Measurements from ENCODE around the gene KRTAP4-7.
"Not testable (repeated sequence)": the region's sequence is repeated elsewhere in the genome, so short reads cannot be mapped to it uniquely, and the experiment has no call there.

KRTAP4-7 gene

DNA sequence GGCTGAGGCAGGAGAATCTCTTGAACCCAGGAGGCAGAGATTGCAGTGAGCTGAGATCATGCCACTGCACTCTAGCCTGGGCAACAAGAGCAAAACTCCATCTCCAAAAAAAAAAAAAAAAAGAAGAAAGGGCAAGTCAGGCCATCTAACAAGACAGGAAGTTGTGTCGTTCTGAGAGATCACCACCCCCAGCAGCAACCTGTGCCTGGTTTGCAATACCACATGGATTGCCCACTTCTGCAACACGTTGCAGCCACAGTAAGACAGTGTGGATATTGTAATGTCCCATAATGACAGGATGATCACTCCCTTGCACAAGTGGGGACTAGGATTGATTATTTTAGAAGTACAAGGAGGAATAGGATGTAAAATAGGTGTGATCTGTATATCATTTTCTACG, 14.9 kb upstream of the KRTAP4-7 start:
- Histone ChIP-seq H3K4me3 (ENCODE audit: low read length) (no peak overlapping the region), H3K4me1 (ENCODE audit: insufficient read depth, low read length) (no peaks in the 10 kb centered on the region), H3K9me3 (ENCODE audit: insufficient read depth, low read depth, low read length) (no peaks in the 10 kb centered on the region), H3K27me3 (ENCODE audit: insufficient read depth, low read length) (no peaks in the 10 kb centered on the region), H3K9ac (ENCODE audit: low read depth, low read length) (no peak overlapping the region), H3K36me3 (ENCODE audit: insufficient read depth, low read depth, low read length) (no peaks in the 10 kb centered on the region), H3K27ac (ENCODE audit: low read length) (no peak overlapping the region)

DNA sequence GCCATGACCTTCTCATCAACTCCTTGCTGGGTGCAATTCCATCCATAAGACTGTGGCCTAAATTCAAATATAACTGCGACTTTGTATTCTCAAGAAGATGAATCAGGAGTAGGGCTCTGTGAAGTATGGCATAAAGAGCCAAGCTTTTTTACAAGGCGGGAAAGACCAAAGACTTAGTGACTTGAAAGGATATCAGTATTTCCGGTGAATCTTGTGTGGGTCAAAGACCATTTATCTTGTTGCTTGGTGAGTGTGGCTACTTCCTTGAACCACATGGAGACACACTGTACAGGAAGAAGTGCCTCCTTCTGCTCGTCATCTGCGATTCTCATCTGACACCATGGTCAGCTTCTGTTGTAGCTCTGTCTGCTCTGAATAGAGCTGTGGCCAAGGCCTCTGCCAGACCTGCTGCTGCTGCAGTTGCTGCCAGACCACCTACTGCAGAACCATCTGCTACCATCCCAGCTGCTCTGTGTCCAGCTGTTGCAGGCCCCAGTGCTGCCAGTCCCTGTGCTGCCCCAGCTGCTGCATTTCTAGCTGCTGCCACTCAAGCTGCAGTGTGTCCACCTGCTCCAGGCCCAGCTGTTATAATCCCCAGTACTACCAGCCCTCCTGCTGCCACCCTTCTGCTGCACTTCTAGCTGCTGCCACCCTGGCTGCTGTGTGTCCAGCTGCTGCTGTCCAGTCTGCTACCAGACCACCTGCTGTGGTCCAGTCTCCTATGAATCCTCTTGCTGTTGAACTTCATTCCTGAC, 12.2 kb upstream of the KRTAP4-7 start:
- Histone ChIP-seq H3K27ac (ENCODE audit: low read length) (no peak overlapping the region), H3K27me3 (ENCODE audit: insufficient read depth, low read length) (no peaks in the 10 kb centered on the region), H3K9me3 (ENCODE audit: insufficient read depth, low read depth, low read length) (no peaks in the 10 kb centered on the region), H3K9ac (ENCODE audit: low read depth, low read length) (no peak overlapping the region), H3K4me3 (ENCODE audit: low read length) (no peak overlapping the region), H3K4me1 (ENCODE audit: insufficient read depth, low read length) (no peaks in the 10 kb centered on the region), H3K36me3 (ENCODE audit: insufficient read depth, low read depth, low read length) (no peaks in the 10 kb centered on the region)

DNA sequence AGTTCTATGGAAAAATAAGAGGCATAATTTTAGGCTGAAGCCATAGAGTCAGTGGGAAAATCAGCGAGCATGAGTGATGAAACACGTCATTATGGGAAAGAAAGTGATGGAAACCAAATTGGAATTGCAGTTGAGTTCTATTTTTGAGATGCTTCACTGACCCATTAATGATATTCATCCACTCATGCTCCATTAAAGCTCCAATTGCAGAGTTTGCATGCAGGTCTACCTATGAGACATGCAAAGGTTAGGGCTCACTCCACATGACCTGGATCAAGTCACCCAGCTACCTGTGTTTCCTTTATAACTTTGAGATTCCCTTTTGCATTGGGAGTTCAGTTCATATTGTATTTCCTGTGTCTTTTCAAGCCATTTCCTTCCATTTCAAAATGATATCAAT, 10.3 kb upstream of the KRTAP4-7 start:
- Histone ChIP-seq H3K27ac (ENCODE audit: low read length) (no peak overlapping the region), H3K9ac (ENCODE audit: low read depth, low read length) (no peak overlapping the region), H3K4me3 (ENCODE audit: low read length) (no peak overlapping the region), H3K36me3 (ENCODE audit: insufficient read depth, low read depth, low read length) (no peaks in the 10 kb centered on the region), H3K27me3 (ENCODE audit: insufficient read depth, low read length) (no peaks in the 10 kb centered on the region), H3K9me3 (ENCODE audit: insufficient read depth, low read depth, low read length) (no peaks in the 10 kb centered on the region), H3K4me1 (ENCODE audit: insufficient read depth, low read length) (no peaks in the 10 kb centered on the region)

DNA sequence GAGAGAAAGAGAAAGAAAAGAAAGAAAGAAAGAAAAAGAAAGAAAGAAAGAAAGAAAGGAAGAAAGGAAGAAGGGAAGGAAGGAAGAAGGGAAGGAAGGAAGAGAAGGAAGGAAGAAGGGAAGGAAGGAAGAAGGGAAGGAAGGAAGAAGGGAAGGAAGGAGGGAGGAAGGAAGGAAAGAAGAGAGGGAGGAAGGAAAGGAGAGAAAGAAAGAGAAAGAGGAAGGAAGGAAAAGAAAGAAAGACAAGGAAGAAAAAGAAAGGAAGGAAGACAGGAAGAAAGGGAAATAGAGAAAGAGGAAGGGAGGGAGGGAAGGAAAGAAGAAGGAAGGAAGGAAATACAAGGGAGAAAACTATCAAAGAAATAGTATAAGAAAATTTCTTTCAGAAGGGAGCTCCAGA, 7.2 kb upstream of the KRTAP4-7 start:
- Histone ChIP-seq H3K4me3 (ENCODE audit: low read length) (no peak overlapping the region), H3K4me1 (ENCODE audit: insufficient read depth, low read length) (no peaks in the 10 kb centered on the region), H3K27ac (ENCODE audit: low read length) (no peak overlapping the region), H3K9ac (ENCODE audit: low read depth, low read length) (no peak overlapping the region), H3K27me3 (ENCODE audit: insufficient read depth, low read length) (no peaks in the 10 kb centered on the region), H3K36me3 (ENCODE audit: insufficient read depth, low read depth, low read length) (no peaks in the 10 kb centered on the region), H3K9me3 (ENCODE audit: insufficient read depth, low read depth, low read length) (no peaks in the 10 kb centered on the region)

DNA sequence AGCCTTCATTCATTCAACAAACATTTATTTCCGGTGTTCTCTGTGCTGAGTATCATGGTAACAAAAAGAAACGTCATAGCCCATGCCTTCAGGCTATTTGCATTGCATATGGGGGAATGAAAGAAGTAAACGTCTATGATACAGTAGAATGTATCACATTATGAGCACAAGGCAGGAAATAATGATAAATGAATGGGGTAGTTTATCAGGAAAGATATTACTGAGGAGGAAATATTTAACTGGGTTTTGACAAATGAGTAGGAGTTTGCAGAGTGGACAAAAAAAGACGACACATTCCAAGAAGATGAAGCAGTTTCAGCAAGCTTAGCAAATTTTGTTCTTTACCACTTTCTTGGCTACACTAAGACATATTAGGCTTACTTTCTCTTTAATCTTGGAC, 1.3 kb upstream of the KRTAP4-7 start:
- Histone ChIP-seq H3K9me3 (ENCODE audit: insufficient read depth, low read depth, low read length) (no peaks in the 10 kb centered on the region), H3K4me3 (ENCODE audit: low read length) (no peak overlapping the region), H3K9ac (ENCODE audit: low read depth, low read length) (no peak overlapping the region), H3K36me3 (ENCODE audit: insufficient read depth, low read depth, low read length) (no peaks in the 10 kb centered on the region), H3K27ac (ENCODE audit: low read length) (no peak overlapping the region), H3K4me1 (ENCODE audit: insufficient read depth, low read length) (no peaks in the 10 kb centered on the region; the same call in 1 of the 2 replicates), H3K27me3 (ENCODE audit: insufficient read depth, low read length) (no peaks in the 10 kb centered on the region)

DNA sequence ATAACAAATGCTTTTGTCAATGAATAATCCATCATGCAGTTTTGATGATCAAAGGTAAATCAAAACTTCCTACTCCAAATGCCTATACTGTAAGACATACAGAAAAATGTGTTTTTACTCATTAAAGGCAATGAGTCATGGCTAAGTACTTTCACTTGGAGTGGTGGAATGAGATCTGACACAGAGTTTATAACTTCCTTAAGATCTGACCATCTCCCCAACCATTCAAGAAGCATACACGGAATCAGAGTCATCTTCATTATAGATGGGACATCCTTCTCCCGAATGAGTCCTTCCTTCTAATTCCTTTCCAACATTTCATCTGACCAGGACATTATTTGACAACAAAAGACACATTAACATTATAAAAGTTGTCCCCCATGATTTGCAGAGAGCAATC, 523 bp upstream of the KRTAP4-7 start:
- H3K4me1 ChIP-seq (ENCODE audit: insufficient read depth, low read length); H3K4me3 ChIP-seq (ENCODE audit: low read length); H3K9ac ChIP-seq (ENCODE audit: low read depth, low read length); H3K36me3 ChIP-seq (ENCODE audit: insufficient read depth, low read depth, low read length); H3K9me3 ChIP-seq (ENCODE audit: insufficient read depth, low read depth, low read length); H3K27me3 ChIP-seq (ENCODE audit: insufficient read depth, low read length); H3K27ac ChIP-seq (ENCODE audit: low read length): not testable (repeated sequence)

DNA sequence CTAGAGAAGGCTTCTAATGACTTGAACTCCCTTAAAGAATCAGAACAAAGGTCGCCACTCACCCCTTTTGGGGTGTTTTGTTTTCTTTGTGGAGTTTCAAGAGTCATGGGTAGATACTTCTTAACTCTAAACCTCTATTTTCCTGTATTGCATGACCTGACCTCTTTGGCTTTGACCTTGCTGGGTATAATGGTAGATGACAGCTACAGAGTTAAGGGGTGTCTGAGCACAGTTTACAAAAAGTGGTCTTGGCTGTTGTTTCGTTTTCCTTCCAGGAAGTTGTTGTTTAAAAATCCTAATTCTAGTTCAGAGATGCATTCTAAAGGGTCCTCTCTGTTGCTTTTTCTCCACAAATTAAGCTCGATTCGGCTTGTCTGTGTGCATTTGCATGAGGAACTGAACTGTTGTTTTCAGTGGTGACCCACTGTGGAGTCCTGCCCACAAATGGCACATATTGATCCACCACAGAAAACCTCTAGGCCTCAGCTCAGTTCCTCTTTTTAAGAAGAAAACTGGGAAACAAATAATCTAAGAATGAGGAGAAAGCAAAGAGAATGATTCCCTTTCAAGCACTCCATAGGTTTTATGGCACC, 4.9 kb downstream of the KRTAP4-7 start:
- not testable (repeated sequence) for H3K36me3 ChIP-seq (ENCODE audit: insufficient read depth, low read depth, low read length); H3K4me3 ChIP-seq (ENCODE audit: low read length); H3K27me3 ChIP-seq (ENCODE audit: insufficient read depth, low read length); H3K4me1 ChIP-seq (ENCODE audit: insufficient read depth, low read length); H3K27ac ChIP-seq (ENCODE audit: low read length); H3K9ac ChIP-seq (ENCODE audit: low read depth, low read length)
- H3K9me3 ChIP-seq (ENCODE audit: insufficient read depth, low read depth, low read length), result peaks cover 14% of the 10 kb centered on the region; the same call in 1 of the 2 replicates

DNA sequence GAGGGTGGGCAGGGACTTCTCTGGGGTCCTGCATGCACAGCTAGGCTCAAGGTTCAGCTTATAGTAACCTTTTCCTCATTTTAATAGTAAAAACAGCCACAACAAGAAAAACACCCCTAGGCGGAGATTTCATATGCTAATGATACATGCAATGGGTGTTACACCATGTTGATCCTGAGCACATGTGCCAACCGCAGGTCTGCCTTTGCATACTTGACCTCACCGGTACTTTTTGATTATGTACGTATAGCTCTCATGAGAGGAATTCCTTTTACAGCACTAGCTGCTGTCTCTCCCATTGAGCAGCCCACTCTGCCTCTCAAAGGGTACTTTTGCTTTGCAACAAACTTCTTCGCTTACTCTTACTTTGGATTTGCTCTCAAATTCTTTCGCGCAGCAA, 12.1 kb downstream of the KRTAP4-7 start:
- Histone ChIP-seq H3K36me3 (ENCODE audit: insufficient read depth, low read depth, low read length) (no peaks in the 10 kb centered on the region), H3K27ac (ENCODE audit: low read length) (no peak overlapping the region), H3K9me3 (ENCODE audit: insufficient read depth, low read depth, low read length) (peaks cover 14% of the 10 kb centered on the region; the same call in 1 of the 2 replicates)

DNA sequence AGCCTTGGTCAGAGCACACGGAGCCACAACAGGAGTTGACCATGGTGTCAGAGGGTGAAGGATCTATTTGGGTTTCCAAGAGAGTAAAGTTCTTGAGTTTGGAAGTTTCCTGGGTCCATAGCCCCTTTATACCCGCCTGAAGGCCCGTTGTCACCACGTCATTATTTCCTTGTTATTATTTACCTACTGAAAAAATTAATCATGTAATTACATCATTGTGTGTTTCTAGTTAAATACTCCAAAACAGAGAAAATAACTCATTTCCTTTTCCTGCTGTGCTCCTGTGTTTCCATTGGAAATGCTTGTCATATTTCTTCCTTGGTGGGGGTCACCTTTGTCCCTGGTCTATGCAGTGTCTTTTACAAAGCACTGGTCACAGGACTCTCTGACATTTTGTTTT, 14.1 kb downstream of the KRTAP4-7 start, which contains the start of gene KRTAP4-8:
Gene KRTAP4-8 (minus strand): TSS at position 101 of the 400 bp plus-strand sequence. CDS start 58 bp downstream, at position 43.
- H3K4me3 ChIP-seq (ENCODE audit: low read length), result no peak within 1 kb of the TSS
- H3K9me3 ChIP-seq (ENCODE audit: insufficient read depth, low read depth, low read length), result peaks cover 3% of the 10 kb centered on the region; the same call in 1 of the 2 replicates
- no peaks in the 10 kb centered on the region for H3K36me3 ChIP-seq (ENCODE audit: insufficient read depth, low read depth, low read length)
- no peak within 1 kb of the TSS for H3K27ac ChIP-seq (ENCODE audit: low read length)
- H3K27me3 ChIP-seq (ENCODE audit: insufficient read depth, low read length), result no peaks in the 10 kb centered on the region
- no peak within 1 kb of the TSS for H3K9ac ChIP-seq (ENCODE audit: low read depth, low read length)
- H3K4me1 ChIP-seq (ENCODE audit: insufficient read depth, low read length), result no peaks in the 10 kb centered on the region; the same call in 1 of the 2 replicates

More for the DNA sequence above, 12.1 kb downstream of the KRTAP4-7 start:
- H3K9ac ChIP-seq (ENCODE audit: low read depth, low read length), result no peak overlapping the region
- H3K4me1 ChIP-seq (ENCODE audit: insufficient read depth, low read length), result no peaks in the 10 kb centered on the region; the same call in 1 of the 2 replicates
- no peak overlapping the region for H3K4me3 ChIP-seq (ENCODE audit: low read length)
- H3K27me3 ChIP-seq (ENCODE audit: insufficient read depth, low read length), result no peaks in the 10 kb centered on the region

DNA sequence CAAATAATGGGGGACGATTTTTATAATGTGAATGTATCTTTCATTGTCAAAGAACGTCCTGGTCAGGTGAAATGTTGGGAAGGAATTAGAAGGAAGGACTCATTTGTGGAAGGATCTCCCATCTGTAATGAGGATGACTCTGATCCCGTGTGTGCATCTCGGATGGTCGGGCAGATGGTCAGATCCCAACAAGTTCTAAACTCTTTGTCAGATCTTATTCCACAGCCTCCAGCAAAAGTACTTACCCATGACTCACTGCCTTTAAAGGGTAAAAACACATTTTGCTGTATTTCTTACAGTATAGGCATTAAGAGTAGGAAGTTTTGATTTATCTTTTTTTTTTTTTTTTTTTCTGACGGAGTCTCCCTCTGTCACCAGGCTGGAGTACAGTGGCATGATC, 14.5 kb downstream of the KRTAP4-7 start:
- H3K4me3 ChIP-seq (ENCODE audit: low read length), result no peak overlapping the region
- H3K27ac ChIP-seq (ENCODE audit: low read length), result no peak overlapping the region
- no peaks in the 10 kb centered on the region for H3K36me3 ChIP-seq (ENCODE audit: insufficient read depth, low read depth, low read length)
- H3K27me3 ChIP-seq (ENCODE audit: insufficient read depth, low read length), result no peaks in the 10 kb centered on the region
- H3K9ac ChIP-seq (ENCODE audit: low read depth, low read length), result no peak overlapping the region
- H3K4me1 ChIP-seq (ENCODE audit: insufficient read depth, low read length), result no peaks in the 10 kb centered on the region; the same call in 1 of the 2 replicates
- H3K9me3 ChIP-seq (ENCODE audit: insufficient read depth, low read depth, low read length), result peaks cover 3% of the 10 kb centered on the region; the same call in 1 of the 2 replicates

DNA sequence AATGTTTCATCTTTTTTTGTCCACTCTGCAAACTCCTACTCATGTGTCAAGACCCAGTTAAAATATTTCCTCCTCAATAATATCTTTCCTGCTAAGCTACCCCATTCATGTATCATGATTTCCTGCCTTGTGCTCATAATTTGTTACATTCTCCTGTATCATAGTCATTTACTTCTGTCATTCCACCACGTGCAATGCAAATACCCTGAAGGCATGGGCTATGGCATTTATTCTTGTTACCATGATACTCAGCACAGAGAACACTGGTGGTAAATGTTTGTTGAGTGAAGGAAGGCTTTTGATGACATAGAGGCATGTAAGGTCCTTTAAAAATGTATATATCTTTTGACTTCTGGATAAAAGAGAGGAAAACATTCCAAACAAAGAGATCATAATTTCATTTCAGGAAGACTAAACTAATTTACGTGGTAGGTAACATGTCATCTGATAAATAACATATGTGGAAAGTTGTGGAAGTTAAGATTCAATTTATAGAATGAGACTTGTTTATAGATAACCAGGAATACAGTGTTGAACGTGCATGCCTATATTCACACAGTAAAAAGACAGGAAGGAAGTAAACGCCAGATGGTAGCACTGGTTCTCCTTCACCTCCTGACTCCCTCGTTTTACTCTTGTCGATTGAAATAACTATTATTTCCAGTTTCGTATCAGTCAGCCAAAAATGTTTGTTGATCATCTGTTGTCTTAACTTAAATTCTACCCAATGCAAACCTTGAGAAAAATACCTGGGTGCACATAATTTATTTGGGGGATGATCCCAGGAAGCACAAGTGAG, 15.9 kb downstream of the KRTAP4-7 start:
- not testable (repeated sequence) for H3K4me1 ChIP-seq (ENCODE audit: insufficient read depth, low read length); H3K9me3 ChIP-seq (ENCODE audit: insufficient read depth, low read depth, low read length); H3K9ac ChIP-seq (ENCODE audit: low read depth, low read length); H3K4me3 ChIP-seq (ENCODE audit: low read length); H3K36me3 ChIP-seq (ENCODE audit: insufficient read depth, low read depth, low read length); H3K27me3 ChIP-seq (ENCODE audit: insufficient read depth, low read length); H3K27ac ChIP-seq (ENCODE audit: low read length)

Measured in iPS-20b (cell line).